Tibial nerve (tissue), 4 donors: ENCODE data around the gene TRAP1.

Experiments used
- CTCF ChIP-seq, 5 experiments: fragments of 200-600 bp in 3 of 5; fragments of 450-650 bp in 2 of 5; sonication (generic) in 3 of 5; IDR thresholded peaks; one replicate each; pipeline ENCODE4 v1.5.1; 2016 to 2019; ENCODE audit warnings: antibody characterized with exemption in 5 of 5, mild to moderate bottlenecking in 3 of 5, moderate library complexity in 2 of 5
- EP300 ChIP-seq, 2 donors: sonication (generic); formaldehyde crosslinking; IDR thresholded peaks; one replicate each; pipeline ENCODE4 v1.6.1; 2017; ENCODE audit warnings: antibody characterized with exemption in 2 of 2, mild to moderate bottlenecking in 1 of 2
- POLR2A ChIP-seq, 2 donors: fragments of 450-650 bp; IDR thresholded peaks; one replicate each; pipeline ENCODE4 v1.6.1; 2017; ENCODE audit warnings: antibody characterized with exemption in 2 of 2, mild to moderate bottlenecking in 2 of 2, moderate library complexity in 2 of 2

GRCh38 chr16:3718628-3719027 is 1.3 kb upstream of the TRAP1 start:
- no peak for TF ChIP-seq CTCF (IDR thresholded peaks at IDR 0.05)
- no peak for TF ChIP-seq EP300 (IDR thresholded peaks at IDR 0.05)
- no peak for TF ChIP-seq POLR2A (IDR thresholded peaks at IDR 0.05)
